Right lobe of liver (tissue), 4 donors: ENCODE data around the gene MBP.

ENCODE experiments used
- CTCF ChIP-seq, 4 donors: fragments of 200-600 bp in 3 of 4; fragments of 450-650 bp in 1 of 4; IDR thresholded peaks; one replicate each; pipeline versions ENCODE4 v1.5.1 to v1.8.0; 2016 to 2022; ENCODE audit warnings: antibody characterized with exemption in 4 of 4, mild to moderate bottlenecking in 2 of 4
- POLR2A ChIP-seq: fragments of 450-650 bp; IDR thresholded peaks from one replicate; pipeline ENCODE4 v1.6.1; 2017; ENCODE audit warnings: antibody characterized with exemption, mild to moderate bottlenecking
- donor health status: DM: no; HTN: no; CAD: no.
- donor health status: DM: no; HTN: no; CAD: no.
- donor health status: DM: no; HTN: yes; CAD: no.

GRCh38 chr18:77134611-77135010 lies 2.0 kb upstream of the MBP start:
- TF ChIP-seq CTCF (IDR thresholded peaks at IDR 0.05) (no peak), POLR2A (no peak)
